GM12878 (cell line): Measurements from ENCODE around the gene AXIN1. TPM values are rescaled to one million over a fixed set of nuclear protein-coding genes. Genes with fewer than 3 reads are reported as not detected.

Experiments
- ASH2L ChIP-seq: fragments of 300-600, 200-600 bp; sonication (generic); IDR thresholded peaks from 2 replicates; pipeline ENCODE4 v1.6.1; 2017; ENCODE audit warnings: low read depth, mild to moderate bottlenecking, borderline replicate concordance
- BACH1 ChIP-seq: fragments of 450-650 bp; IDR thresholded peaks from 2 replicates; pipeline ENCODE4 v1.6.1; 2017; ENCODE audit warnings: mild to moderate bottlenecking, borderline replicate concordance
- BRCA1 ChIP-seq: IDR thresholded peaks from 2 replicates; pipeline ENCODE4 v1.6.1; 2011; ENCODE audit warnings: low read depth, low read length, improper control_type of control experiment
- CREB1 ChIP-seq: IDR thresholded peaks from 2 replicates; pipeline ENCODE4 v1.6.1; 2012; ENCODE audit warnings: low read depth, mild to moderate bottlenecking, inconsistent platforms
- CREM ChIP-seq: IDR thresholded peaks from 2 replicates; pipeline ENCODE4 v1.6.1; 2014; ENCODE audit warnings: antibody characterized with exemption, low read depth
- DPF2 ChIP-seq: fragments of 450-650 bp; IDR thresholded peaks from 2 replicates; pipeline ENCODE4 v1.6.1; 2017; ENCODE audit warnings: mild to moderate bottlenecking
- EGR1 ChIP-seq, 2 experiments: IDR thresholded peaks; 1 replicate in 1 of 2; 2 replicates in 1 of 2; pipeline ENCODE4 v1.6.1; 2011 to 2012; ENCODE audit warnings: low read depth in 2 of 2, low read length in 2 of 2, borderline replicate concordance in 1 of 2, mild to moderate bottlenecking in 1 of 2, moderate library complexity in 1 of 2
- EP300 ChIP-seq, 2 experiments: fragments of 150-350 bp in 1 of 2; IDR thresholded peaks; 2 replicates each; pipeline ENCODE4 v1.6.1; 2011 to 2012; ENCODE audit warnings: low read depth in 2 of 2, low read length in 2 of 2, borderline replicate concordance in 1 of 2, improper control_type of control experiment in 1 of 2, inconsistent platforms in 1 of 2; ENCODE audit not compliant: control insufficient read depth in 1 of 2
- FOXK2 ChIP-seq: fragments of 450-650 bp; IDR thresholded peaks from 2 replicates; pipeline ENCODE4 v1.6.1; 2017; ENCODE audit warnings: mild to moderate bottlenecking, moderate library complexity
- GABPA ChIP-seq: IDR thresholded peaks from 2 replicates; pipeline ENCODE4 v1.6.1; 2014; ENCODE audit warnings: antibody characterized with exemption, low read depth, mild to moderate bottlenecking, inconsistent platforms
- GATAD2B ChIP-seq: fragments of 450-650 bp; conservative IDR thresholded peaks from 2 replicates; pipeline ENCODE4 v1.6.1; 2017; ENCODE audit warnings: low read depth, mild to moderate bottlenecking, moderate library complexity
- KAT2A ChIP-seq: conservative IDR thresholded peaks from 2 replicates; pipeline ENCODE4 v1.6.1; 2011; ENCODE audit warnings: low read depth, low read length; ENCODE audit not compliant: control insufficient read depth
- KDM1A ChIP-seq: fragments of 200-600 bp; sonication (generic); IDR thresholded peaks from 2 replicates; pipeline ENCODE4 v1.6.1; 2016; ENCODE audit warnings: borderline replicate concordance
- MAX ChIP-seq: IDR thresholded peaks from 2 replicates; pipeline ENCODE4 v1.6.1; 2012; ENCODE audit warnings: low read depth, low read length, improper control_type of control experiment
- MTA2 ChIP-seq: fragments of 450-650 bp; IDR thresholded peaks from 2 replicates; pipeline ENCODE4 v1.6.1; 2016; ENCODE audit warnings: low read depth, mild to moderate bottlenecking, moderate library complexity
- MTA3 ChIP-seq: IDR thresholded peaks from 2 replicates; pipeline ENCODE4 v1.6.1; 2012; ENCODE audit warnings: low read length, inconsistent platforms, borderline replicate concordance
- NFIC ChIP-seq: IDR thresholded peaks from 2 replicates; pipeline ENCODE4 v1.6.1; 2012; ENCODE audit warnings: low read depth, mild to moderate bottlenecking, inconsistent platforms, low read length, moderate library complexity
- RBBP5 ChIP-seq: fragments of 200-600 bp; sonication (generic); conservative IDR thresholded peaks from 2 replicates; pipeline ENCODE4 v1.6.1; 2016
- SMAD5 ChIP-seq: IDR thresholded peaks from 2 replicates; pipeline ENCODE4 v1.6.1; 2016; ENCODE audit warnings: antibody characterized with exemption, low read depth
- SMC3 ChIP-seq: IDR thresholded peaks from 2 replicates; pipeline ENCODE4 v1.6.1; 2011; ENCODE audit warnings: low read length, improper control_type of control experiment, borderline replicate concordance
- STAT1 ChIP-seq: fragments of 450-650 bp; conservative IDR thresholded peaks from 2 replicates; pipeline ENCODE4 v1.6.1; 2014; ENCODE audit warnings: antibody characterized with exemption, mild to moderate bottlenecking
- SUZ12 ChIP-seq: fragments of 200-600 bp; sonication (generic); IDR thresholded peaks from one replicate; pipeline ENCODE4 v1.6.1; 2018; ENCODE audit warnings: antibody characterized with exemption, mild to moderate bottlenecking; ENCODE audit not compliant: unreplicated experiment
- TAF1 ChIP-seq: IDR thresholded peaks from 2 replicates; pipeline ENCODE4 v1.6.1; 2011; ENCODE audit warnings: mild to moderate bottlenecking, low read depth, low read length, borderline replicate concordance
- TCF3 ChIP-seq: IDR thresholded peaks from 2 replicates; pipeline ENCODE4 v1.6.1; 2012; ENCODE audit warnings: low read depth, mild to moderate bottlenecking, low read length, borderline replicate concordance; ENCODE audit not compliant: insufficient read depth
- ZNF622 ChIP-seq: fragments of 450-650 bp; IDR thresholded peaks from 2 replicates; pipeline ENCODE4 v1.6.1; 2017; ENCODE audit warnings: mild to moderate bottlenecking, inconsistent platforms
- polyA plus RNA-seq, 11 experiments: library from polyadenylated mRNA; depleted of rRNA in 4 of 11; unstranded in 6 of 11; stranded (reverse) in 5 of 11; fragments of >200 nt; fragmentation: Nextera tagmentation in 4 of 11; fragmentation: Illumina TruSeq in 1 of 11; extraction: Ambion mirVana in 4 of 11; extraction: Trizol in 1 of 11; gene quantifications; 1 replicate in 1 of 11; 2 replicates in 10 of 11; pipeline versions ENCODE4 v1.2.1 to v1.2.3, GENCODE V29; 2011 to 2016; ENCODE audit warnings: inconsistent platforms in 2 of 11, missing spikeins in 2 of 11, low read depth in 1 of 11
- total RNA-seq, 4 experiments: library from RNA; depleted of rRNA in 3 of 4; stranded (reverse); fragments of >200 nt in 3 of 4; fragmentation: Illumina TruSeq in 1 of 4; extraction: Trizol in 1 of 4; gene quantifications; 2 replicates each; pipeline versions ENCODE4 v1.2.1 to v1.2.3, GENCODE V29; 2013 to 2021
- TF ChIP-seq, protein P1 (sequence below): fragments of 450-650 bp; IDR thresholded peaks from 2 replicates; pipeline ENCODE4 v1.6.1; 2017; ENCODE audit warnings: borderline replicate concordance
- TF ChIP-seq, protein P2 (sequence below): fragments of 450-650 bp; IDR thresholded peaks from 2 replicates; pipeline ENCODE4 v1.6.1; 2017; ENCODE audit warnings: low read depth, mild to moderate bottlenecking, moderate library complexity
- TF ChIP-seq, protein P3 (sequence below): IDR thresholded peaks from 2 replicates; pipeline ENCODE4 v1.6.1; 2011; ENCODE audit warnings: low read depth, low read length, improper control_type of control experiment, borderline replicate concordance

AXIN1 gene
- total and polyA plus RNA-seq, 10 of the 15 experiments (the other 5 are each of a cell fraction or from before 2014, with no cell fraction given): 0.26 to 27.1 (median 7.7) TPM

DNA sequence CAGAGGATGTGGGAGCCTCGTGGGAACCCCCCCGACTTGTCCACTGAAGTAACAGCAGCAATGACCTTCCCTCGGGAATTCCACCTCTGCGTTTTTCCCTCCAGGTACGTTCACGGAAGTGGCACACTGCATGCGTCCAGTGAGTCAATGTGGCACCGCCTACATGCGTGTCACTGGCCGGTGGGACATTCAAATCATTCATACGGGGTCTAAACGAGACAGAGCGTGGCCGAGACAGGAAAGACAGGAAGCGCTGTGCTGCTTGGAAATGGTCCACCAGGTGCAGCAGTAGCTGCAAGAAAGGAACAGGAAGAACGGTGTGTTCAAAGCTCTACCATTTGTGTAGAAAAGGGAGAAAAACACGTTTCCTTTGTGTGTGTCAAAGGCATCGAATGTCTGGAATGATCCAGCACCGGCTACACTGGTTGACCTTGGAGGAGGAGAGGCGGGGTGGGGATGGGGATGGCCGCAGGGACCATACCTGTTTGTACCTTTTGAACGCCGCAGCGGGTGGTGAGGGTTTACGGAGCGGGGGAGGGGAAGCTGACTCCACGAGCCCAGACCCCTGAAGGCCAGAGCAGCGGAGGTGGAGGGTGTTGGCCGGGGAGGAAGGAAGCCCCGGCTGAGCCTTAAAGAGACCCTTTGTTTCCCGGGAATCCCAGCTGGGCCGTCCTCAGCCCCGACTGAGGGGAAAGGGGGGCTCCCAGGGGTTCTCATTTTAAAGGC lies 31.0 kb upstream of the AXIN1 start (continued):
- TF ChIP-seq RBBP5: no peak
- no peak for TF ChIP-seq ZNF622
- no peak; the same call in 1 of the 2 replicates for TF ChIP-seq TCF3
- TF ChIP-seq BACH1: 0 out of 2 replicates have a peak, but pooled peaks have one; percentile 19
- no peak for TF ChIP-seq SMAD5
- TF ChIP-seq, protein P1, sequence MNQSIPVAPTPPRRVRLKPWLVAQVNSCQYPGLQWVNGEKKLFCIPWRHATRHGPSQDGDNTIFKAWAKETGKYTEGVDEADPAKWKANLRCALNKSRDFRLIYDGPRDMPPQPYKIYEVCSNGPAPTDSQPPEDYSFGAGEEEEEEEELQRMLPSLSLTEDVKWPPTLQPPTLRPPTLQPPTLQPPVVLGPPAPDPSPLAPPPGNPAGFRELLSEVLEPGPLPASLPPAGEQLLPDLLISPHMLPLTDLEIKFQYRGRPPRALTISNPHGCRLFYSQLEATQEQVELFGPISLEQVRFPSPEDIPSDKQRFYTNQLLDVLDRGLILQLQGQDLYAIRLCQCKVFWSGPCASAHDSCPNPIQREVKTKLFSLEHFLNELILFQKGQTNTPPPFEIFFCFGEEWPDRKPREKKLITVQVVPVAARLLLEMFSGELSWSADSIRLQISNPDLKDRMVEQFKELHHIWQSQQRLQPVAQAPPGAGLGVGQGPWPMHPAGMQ: no peak
- no peak for TF ChIP-seq KDM1A
- peak; percentile 11; the same call in 1 of the 2 replicates for TF ChIP-seq GABPA
- peak; percentile 32; the same call in 1 of the 2 replicates for TF ChIP-seq TAF1
- TF ChIP-seq ASH2L: no peak
- no peak for TF ChIP-seq FOXK2
- TF ChIP-seq BRCA1: no peak
- TF ChIP-seq MAX: peak; percentile 62
- 0 out of 2 replicates have a peak, but pooled peaks have one; percentile 9 for TF ChIP-seq NFIC
- TF ChIP-seq CREB1: peak; percentile 57; the same call in 1 of the 2 replicates
- TF ChIP-seq CREM: peak; percentile 61; the same call in 1 of the 2 replicates
- TF ChIP-seq, protein P2, sequence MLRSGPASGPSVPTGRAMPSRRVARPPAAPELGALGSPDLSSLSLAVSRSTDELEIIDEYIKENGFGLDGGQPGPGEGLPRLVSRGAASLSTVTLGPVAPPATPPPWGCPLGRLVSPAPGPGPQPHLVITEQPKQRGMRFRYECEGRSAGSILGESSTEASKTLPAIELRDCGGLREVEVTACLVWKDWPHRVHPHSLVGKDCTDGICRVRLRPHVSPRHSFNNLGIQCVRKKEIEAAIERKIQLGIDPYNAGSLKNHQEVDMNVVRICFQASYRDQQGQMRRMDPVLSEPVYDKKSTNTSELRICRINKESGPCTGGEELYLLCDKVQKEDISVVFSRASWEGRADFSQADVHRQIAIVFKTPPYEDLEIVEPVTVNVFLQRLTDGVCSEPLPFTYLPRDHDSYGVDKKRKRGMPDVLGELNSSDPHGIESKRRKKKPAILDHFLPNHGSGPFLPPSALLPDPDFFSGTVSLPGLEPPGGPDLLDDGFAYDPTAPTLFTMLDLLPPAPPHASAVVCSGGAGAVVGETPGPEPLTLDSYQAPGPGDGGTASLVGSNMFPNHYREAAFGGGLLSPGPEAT: peak; percentile 82
- peak; percentile 61; the same call in 1 of the 2 replicates for TF ChIP-seq MTA2
- no peak for TF ChIP-seq SMC3
- 0 out of 2 replicates have a peak, but pooled peaks have one; percentile 17 for TF ChIP-seq DPF2
- TF ChIP-seq KAT2A: no peak
- TF ChIP-seq, protein P3, sequence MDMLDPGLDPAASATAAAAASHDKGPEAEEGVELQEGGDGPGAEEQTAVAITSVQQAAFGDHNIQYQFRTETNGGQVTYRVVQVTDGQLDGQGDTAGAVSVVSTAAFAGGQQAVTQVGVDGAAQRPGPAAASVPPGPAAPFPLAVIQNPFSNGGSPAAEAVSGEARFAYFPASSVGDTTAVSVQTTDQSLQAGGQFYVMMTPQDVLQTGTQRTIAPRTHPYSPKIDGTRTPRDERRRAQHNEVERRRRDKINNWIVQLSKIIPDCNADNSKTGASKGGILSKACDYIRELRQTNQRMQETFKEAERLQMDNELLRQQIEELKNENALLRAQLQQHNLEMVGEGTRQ: no peak
- 0 out of 4 replicates have a peak, but pooled peaks of 1 of the 2 experiments have one; percentile 9 for TF ChIP-seq EP300 (IDR thresholded peaks at IDR 0.05; ENCODE audit: borderline replicate concordance in 1 of 2, control insufficient read depth in 1 of 2, low read depth in 2 of 2, low read length in 2 of 2)
- peak; percentile 38; the same call in 1 of the 2 replicates for TF ChIP-seq GATAD2B
- TF ChIP-seq EGR1 (IDR thresholded peaks at IDR 0.05; ENCODE audit: borderline replicate concordance in 1 of 2, low read depth in 2 of 2, low read length in 2 of 2): no peak
- TF ChIP-seq MTA3: 0 out of 2 replicates have a peak, but pooled peaks have one; percentile 67
- no peak for TF ChIP-seq SUZ12
- no peak for TF ChIP-seq STAT1
